CD14-positive monocyte (primary cell): ENCODE data around the gene CYTH4. TPM values are rescaled to one million over a fixed set of nuclear protein-coding genes. Genes with fewer than 3 reads are reported as not detected.

Experiments
- DNase-seq, 3 donors: peaks; one replicate each; pipeline ENCODE4 v3.0.0-alpha.2; 2011 to 2022
- H2AFZ ChIP-seq: 2 replicates; pipeline ENCODE4 v1.6.0; 2012; ENCODE audit warnings: mild to moderate bottlenecking, low read depth, low read length, inconsistent platforms; ENCODE audit not compliant: insufficient read depth, poor library complexity, severe bottlenecking
- H3K27ac ChIP-seq, 2 donors: 1 replicate in 1 of 2; 2 replicates in 1 of 2; pipeline ENCODE4 v1.5.1; 2012 to 2013; ENCODE audit warnings: low read length in 2 of 2, control low read depth in 1 of 2, inconsistent platforms in 1 of 2, low read depth in 1 of 2, mild to moderate bottlenecking in 1 of 2
- H3K27me3 ChIP-seq, 2 donors: one replicate each; pipeline versions ENCODE4 v1.6.0 to v1.6.1; 2011 to 2013; ENCODE audit warnings: low read length in 2 of 2; ENCODE audit not compliant: control insufficient read depth in 2 of 2, insufficient read depth in 2 of 2
- H3K36me3 ChIP-seq, 2 donors: replicated peaks in 1 of 2; 1 replicate in 1 of 2; 2 replicates in 1 of 2; pipeline versions ENCODE4 v1.5.1 to v1.6.1; 2012 to 2013; ENCODE audit warnings: low read length in 2 of 2, control low read depth in 1 of 2, inconsistent platforms in 1 of 2, mild to moderate bottlenecking in 1 of 2; ENCODE audit not compliant: insufficient read depth in 2 of 2, control insufficient read depth in 1 of 2
- H3K4me1 ChIP-seq, 2 donors: 1 replicate in 1 of 2; 2 replicates in 1 of 2; pipeline versions ENCODE4 v1.5.1 to v1.6.1; 2012 to 2013; ENCODE audit warnings: low read length in 2 of 2, control low read depth in 1 of 2, inconsistent platforms in 1 of 2, mild to moderate bottlenecking in 1 of 2, moderate library complexity in 1 of 2; ENCODE audit not compliant: insufficient read depth in 2 of 2, control insufficient read depth in 1 of 2
- H3K4me2 ChIP-seq: replicated peaks from 2 replicates; pipeline ENCODE3; 2012; ENCODE audit warnings: low read length, moderate library complexity, mild to moderate bottlenecking; ENCODE audit not compliant: poor library complexity, severe bottlenecking; ENCODE audit errors: extremely low read depth
- H3K4me3 ChIP-seq, 3 experiments: fragments of 200-600 bp in 1 of 3; sonication (generic) in 1 of 3; replicated peaks in 1 of 3; 1 replicate in 2 of 3; 2 replicates in 1 of 3; pipeline ENCODE4 v1.5.1; 2011 to 2013; ENCODE audit warnings: low read length in 3 of 3, mild to moderate bottlenecking in 3 of 3, control low read depth in 2 of 3, low read depth in 2 of 3, inconsistent platforms in 1 of 3, moderate library complexity in 1 of 3
- H3K79me2 ChIP-seq: 2 replicates; pipeline ENCODE4 v1.6.0; 2012; ENCODE audit warnings: mild to moderate bottlenecking, control low read depth, inconsistent platforms, low read length, moderate library complexity; ENCODE audit not compliant: insufficient read depth
- H3K9ac ChIP-seq: 2 replicates; pipeline ENCODE4 v1.6.0; 2017; ENCODE audit warnings: low read length, mild to moderate bottlenecking; ENCODE audit not compliant: insufficient read depth, poor library complexity, severe bottlenecking
- H3K9me3 ChIP-seq, 2 donors: replicated peaks in 1 of 2; 1 replicate in 1 of 2; 2 replicates in 1 of 2; pipeline versions ENCODE4 v1.5.1 to v1.6.1; 2012 to 2013; ENCODE audit warnings: low read length in 2 of 2, control low read depth in 1 of 2; ENCODE audit not compliant: control insufficient read depth in 1 of 2, insufficient read depth in 1 of 2
- H4K20me1 ChIP-seq: 2 replicates; pipeline ENCODE4 v1.6.0; 2012; ENCODE audit warnings: mild to moderate bottlenecking, low read length, control low read depth, moderate library complexity; ENCODE audit not compliant: insufficient read depth
- H3K27ac Mint-ChIP-seq, 7 donors: one replicate each; pipeline ENCODE4 v1.8.0; 2020; ENCODE audit warnings: mild to moderate bottlenecking in 7 of 7, mixed read lengths in 7 of 7, moderate library complexity in 6 of 7, inconsistent platforms in 2 of 7
- H3K27me3 Mint-ChIP-seq, 3 donors: one replicate each; pipeline ENCODE4 v1.8.0; 2021 to 2022; ENCODE audit warnings: low read depth in 3 of 3, mild to moderate bottlenecking in 3 of 3, mixed read lengths in 3 of 3, moderate library complexity in 3 of 3, inconsistent platforms in 1 of 3
- H3K36me3 Mint-ChIP-seq, 2 donors: one replicate each; pipeline ENCODE4 v1.8.0; 2020; ENCODE audit warnings: mixed read lengths in 2 of 2, inconsistent platforms in 1 of 2, mild to moderate bottlenecking in 1 of 2
- H3K4me1 Mint-ChIP-seq: one replicate; pipeline ENCODE4 v1.8.0; 2020; ENCODE audit warnings: mild to moderate bottlenecking, mixed read lengths
- H3K4me3 Mint-ChIP-seq, 2 donors: one replicate each; pipeline ENCODE4 v1.8.0; 2020; ENCODE audit warnings: mild to moderate bottlenecking in 2 of 2, mixed read lengths in 2 of 2, moderate library complexity in 1 of 2
- H3K9me3 Mint-ChIP-seq, 7 donors: one replicate each; pipeline ENCODE4 v1.8.0; 2020 to 2022; ENCODE audit warnings: mixed read lengths in 7 of 7, mild to moderate bottlenecking in 6 of 7, moderate library complexity in 6 of 7, inconsistent platforms in 2 of 7
- CTCF ChIP-seq: fragments of 200-600 bp; IDR thresholded peaks from one replicate; pipeline ENCODE4 v1.8.0; 2022; ENCODE audit warnings: antibody characterized with exemption, mild to moderate bottlenecking
- WGBS: methylation state at CpG from one replicate; pipeline ENCODE4 v1.1.5; 2013; ENCODE audit warnings: missing lambda C conversion rate; ENCODE audit not compliant: insufficient coverage; 5-methylcytosine and 5-hydroxymethylcytosine counted together
- intact Hi-C, 2 donors: fragments of 100-400 bp; cut with micrococcal nuclease; formaldehyde crosslinking; loops; one replicate each; pipeline versions ENCODE4 v1.15.0 to v1.15.1; 2023
- polyA plus RNA-seq, 3 donors: library from polyadenylated mRNA; depleted of rRNA in 1 of 3; unstranded in 2 of 3; stranded (reverse) in 1 of 3; fragments of 300-500 nt in 2 of 3; fragments of >200 nt in 1 of 3; fragmentation: Illumina TruSeq in 2 of 3; gene quantifications; 1 replicate in 2 of 3; 2 replicates in 1 of 3; pipeline ENCODE4 v1.2.3, GENCODE V29; 2012 to 2021

CYTH4 gene
- polyA plus RNA-seq, 3 donors: 51.0 to 254 (median 70.0) TPM

DNA sequence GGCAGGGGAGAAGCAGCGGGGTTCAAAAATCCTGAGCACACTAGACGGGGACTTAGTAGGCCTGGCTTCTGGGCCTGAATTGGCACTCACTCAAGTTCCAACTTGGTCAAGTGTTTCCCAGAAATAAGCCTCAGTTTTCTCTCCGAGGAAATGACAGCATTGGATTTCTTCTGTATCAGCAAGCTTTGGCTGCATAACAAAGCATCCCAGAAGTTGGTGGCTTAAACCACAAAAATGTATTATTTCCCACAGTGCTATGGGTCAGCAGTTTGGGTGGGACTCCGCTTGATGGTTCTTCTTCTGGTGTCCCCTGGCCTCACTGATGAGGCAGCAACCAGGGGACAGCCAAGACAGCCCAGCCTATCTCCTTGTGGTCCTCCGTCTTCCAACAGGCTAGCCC is 1.6 kb upstream of the CYTH4 start:
- 100% methylated on average over 5 of the region's 5 CpGs for WGBS
- peaks cover 2% of the 10 kb centered on the region in 2 donors for H3K36me3 ChIP-seq
- Mint-ChIP-seq H3K4me3 (no peak overlapping the region), H3K9me3 (peaks cover 0 to 2% (median 0%) of the 10 kb centered on the region in 7 donors), H3K27me3 (peaks cover 0 to 6% (median 2%) of the 10 kb centered on the region in 3 donors), H3K4me1 (peaks cover 70% of the 10 kb centered on the region), H3K27ac (peak overlapping the region in 4 of 7 donors; percentile 27 to 76 (median 60)), H3K36me3 (peaks cover 10 to 18% of the 10 kb centered on the region in 2 donors)
- H3K4me2 ChIP-seq: no peak overlapping the region
- H3K27me3 ChIP-seq: no peaks in the 10 kb centered on the region
- H3K4me3 ChIP-seq: no peak overlapping the region
- no peak overlapping the region for H3K27ac ChIP-seq
- H3K79me2 ChIP-seq: peaks cover 32% of the 10 kb centered on the region
- no peak for TF ChIP-seq CTCF
- H3K9ac ChIP-seq: no peak overlapping the region
- intact Hi-C loops: loop anchor here in 1 of 2 donors (5.0 kb wide), 1 partner anchor 38 kb away; the partner anchor contains the start of gene RAC2
- no peak for DNase-seq
- H3K9me3 ChIP-seq: no peaks in the 10 kb centered on the region
- peaks cover 9% of the 10 kb centered on the region for H4K20me1 ChIP-seq
- no peak overlapping the region for H2AFZ ChIP-seq
- peaks cover 69 to 88% of the 10 kb centered on the region in 2 donors for H3K4me1 ChIP-seq

GRCh38 chr22:37281195-37281594 is 1.1 kb upstream of the CYTH4 start:
- peak overlapping the region in 1 of 2 donors; percentile 98 for H3K27ac ChIP-seq
- H3K4me3 ChIP-seq: no peak overlapping the region
- Mint-ChIP-seq H3K4me3 (peak overlapping the region in 1 of 2 donors; percentile 90), H3K27ac (peak overlapping the region in 5 of 7 donors; percentile 27 to 99 (median 96)), H3K9me3 (peaks cover 0 to 2% (median 0%) of the 10 kb centered on the region in 7 donors), H3K27me3 (peaks cover 0 to 5% (median 2%) of the 10 kb centered on the region in 3 donors), H3K4me1 (peaks cover 70% of the 10 kb centered on the region), H3K36me3 (peaks cover 12 to 23% of the 10 kb centered on the region in 2 donors)
- H3K9ac ChIP-seq: no peak overlapping the region
- H2AFZ ChIP-seq: no peak overlapping the region
- H3K4me2 ChIP-seq: no peak overlapping the region
- whole genome bisulfite sequencing: 100% methylated on average over 2 of the region's 7 CpGs
- H3K9me3 ChIP-seq: no peaks in the 10 kb centered on the region
- intact Hi-C loops: loop anchor here in 1 of 2 donors (5.0 kb wide), 1 partner anchor 39 kb away; the partner anchor contains the start of gene RAC2
- no peaks in the 10 kb centered on the region for H3K27me3 ChIP-seq
- no peak for DNase-seq
- H3K4me1 ChIP-seq: peaks cover 69 to 88% of the 10 kb centered on the region in 2 donors
- peaks cover 6 to 7% of the 10 kb centered on the region in 2 donors for H3K36me3 ChIP-seq
- peaks cover 37% of the 10 kb centered on the region for H3K79me2 ChIP-seq
- TF ChIP-seq CTCF: no peak
- peaks cover 14% of the 10 kb centered on the region for H4K20me1 ChIP-seq
